ENCODE results near the gene NUBP2. TPM values are rescaled to one million over a fixed set of nuclear protein-coding genes. Genes with fewer than 3 reads are reported as not detected.

NUBP2 gene
- polyA plus RNA-seq, 2 of the 4 experiments (the other 2 are of a cell fraction), result 24.7 to 65.3 TPM

DNA sequence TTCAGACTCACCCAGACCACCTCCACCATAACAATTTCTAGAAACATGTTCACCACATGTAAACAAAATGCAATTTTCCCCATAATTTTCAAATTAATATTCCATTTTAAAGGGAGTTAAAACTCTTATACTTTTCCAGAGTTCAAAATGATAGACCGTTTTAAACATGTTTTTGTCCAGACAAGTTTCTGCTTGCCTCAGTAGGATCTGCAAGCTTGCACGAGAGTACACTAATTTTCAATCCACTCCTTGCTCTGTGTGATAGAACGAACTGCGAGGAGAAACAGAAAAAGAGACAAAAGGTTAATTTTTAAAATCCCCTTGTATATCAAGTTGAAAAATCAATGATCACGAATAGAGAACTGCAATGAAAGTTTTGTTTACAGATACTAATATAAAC, 51.3 kb downstream of the NUBP2 start:
- no peak for DNase-seq (ENCODE audit: low read depth in 1 of 2, low spot score in 1 of 2)
- H3K4me3 ChIP-seq, result no peak overlapping the region
- no peaks in the 10 kb centered on the region for H3K9me3 ChIP-seq
- ChIA-PET CTCF (interaction anchor here (1.6 kb wide), 1 partner anchor 10 kb away, joined by 4 read pairs; no protein-coding TSS in a partner anchor), POLR2A (no interaction called here)
- no peak for FAIRE-seq
- ATAC-seq, result no peak
- no peak overlapping the region for H3K27ac ChIP-seq
- H3K4me1 ChIP-seq, result peaks cover 12% of the 10 kb centered on the region
- H3K4me2 ChIP-seq, result no peak overlapping the region
- TF ChIP-seq ELK1 (IDR thresholded peaks at IDR 0.05; ENCODE audit: low read depth, low read length) (no peak), ZC3H11A (IDR thresholded peaks at IDR 0.05) (no peak), BHLHE40 (IDR thresholded peaks at IDR 0.05; ENCODE audit: low read depth, low read length) (no peak), HES2 (IDR thresholded peaks at IDR 0.05) (no peak)
- TF ChIP-seq, protein P1, sequence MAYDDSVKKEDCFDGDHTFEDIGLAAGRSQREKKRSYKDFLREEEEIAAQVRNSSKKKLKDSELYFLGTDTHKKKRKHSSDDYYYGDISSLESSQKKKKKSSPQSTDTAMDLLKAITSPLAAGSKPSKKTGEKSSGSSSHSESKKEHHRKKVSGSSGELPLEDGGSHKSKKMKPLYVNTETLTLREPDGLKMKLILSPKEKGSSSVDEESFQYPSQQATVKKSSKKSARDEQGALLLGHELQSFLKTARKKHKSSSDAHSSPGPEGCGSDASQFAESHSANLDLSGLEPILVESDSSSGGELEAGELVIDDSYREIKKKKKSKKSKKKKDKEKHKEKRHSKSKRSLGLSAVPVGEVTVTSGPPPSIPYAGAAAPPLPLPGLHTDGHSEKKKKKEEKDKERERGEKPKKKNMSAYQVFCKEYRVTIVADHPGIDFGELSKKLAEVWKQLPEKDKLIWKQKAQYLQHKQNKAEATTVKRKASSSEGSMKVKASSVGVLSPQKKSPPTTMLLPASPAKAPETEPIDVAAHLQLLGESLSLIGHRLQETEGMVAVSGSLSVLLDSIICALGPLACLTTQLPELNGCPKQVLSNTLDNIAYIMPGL (CRISPR knock-in tag; IDR thresholded peaks at IDR 0.05; ENCODE audit: borderline replicate concordance), result no peak
- 82% methylated on average over 5 of the region's 5 CpGs for WGBS (ENCODE audit: missing lambda C conversion rate)

Small RNAs within 50 kb of the gene (small RNA-seq; reads per million reads assigned to genes)
- gene MIR3177, result 0 to 5.4 (median 1.3) reads per million in 6 experiments

Other genes with a start within 250 kb of the NUBP2 start
- not detected in 2 replicates for gene TMEM204, start 249.3 kb upstream of the NUBP2 start, polyA plus RNA-seq (2011; rRNA removed)
- not detected in 3 replicates for gene TMEM204, start 249.3 kb upstream of the NUBP2 start, polyA plus RNA-seq (2017; fragmentation: RNase III; extraction: RNeasy Plus Mini Kit Qiagen cat#74134 plus additional on column Dnase treatment)
- 6.8 and 6.9 TPM in 2 replicates for gene IFT140, start 170.9 kb upstream of the NUBP2 start, polyA plus RNA-seq (2011; rRNA removed)
- 11.1 to 14.4 TPM (median 13.7 TPM) in 3 replicates for gene IFT140, start 170.9 kb upstream of the NUBP2 start, polyA plus RNA-seq (2017; fragmentation: RNase III; extraction: RNeasy Plus Mini Kit Qiagen cat#74134 plus additional on column Dnase treatment)
- 6.5 and 8.6 TPM in 2 replicates for gene CRAMP1, start 170.6 kb upstream of the NUBP2 start, polyA plus RNA-seq (2011; rRNA removed)
- 8.6 to 9.1 TPM (median 9.1 TPM) in 3 replicates for gene CRAMP1, start 170.6 kb upstream of the NUBP2 start, polyA plus RNA-seq (2017; fragmentation: RNase III; extraction: RNeasy Plus Mini Kit Qiagen cat#74134 plus additional on column Dnase treatment)
- gene JPT2, start 104.7 kb upstream of the NUBP2 start, polyA plus RNA-seq (2011; rRNA removed), result 91.6 and 97.6 TPM in 2 replicates
- 139 to 156 TPM (median 150 TPM) in 3 replicates for gene JPT2, start 104.7 kb upstream of the NUBP2 start, polyA plus RNA-seq (2017; fragmentation: RNase III; extraction: RNeasy Plus Mini Kit Qiagen cat#74134 plus additional on column Dnase treatment)
- gene MAPK8IP3, start 76.8 kb upstream of the NUBP2 start, polyA plus RNA-seq (2011; rRNA removed), result 12.0 and 13.4 TPM in 2 replicates
- gene MAPK8IP3, start 76.8 kb upstream of the NUBP2 start, polyA plus RNA-seq (2017; fragmentation: RNase III; extraction: RNeasy Plus Mini Kit Qiagen cat#74134 plus additional on column Dnase treatment), result 48.2 to 55.1 TPM (median 53.3 TPM) in 3 replicates
- 15.2 and 15.7 TPM in 2 replicates for gene NME3, start 11.4 kb upstream of the NUBP2 start, polyA plus RNA-seq (2011; rRNA removed)
- gene NME3, start 11.4 kb upstream of the NUBP2 start, polyA plus RNA-seq (2017; fragmentation: RNase III; extraction: RNeasy Plus Mini Kit Qiagen cat#74134 plus additional on column Dnase treatment), result 46.4 to 59.2 TPM (median 49.9 TPM) in 3 replicates
- gene EME2, start 10.2 kb upstream of the NUBP2 start, polyA plus RNA-seq (2011; rRNA removed), result 2.9 and 3.7 TPM in 2 replicates
- 13.0 to 17.3 TPM (median 16.5 TPM) in 3 replicates for gene EME2, start 10.2 kb upstream of the NUBP2 start, polyA plus RNA-seq (2017; fragmentation: RNase III; extraction: RNeasy Plus Mini Kit Qiagen cat#74134 plus additional on column Dnase treatment)
- gene MRPS34, start 9.8 kb upstream of the NUBP2 start, polyA plus RNA-seq (2011; rRNA removed), result 105 and 118 TPM in 2 replicates
- gene MRPS34, start 9.8 kb upstream of the NUBP2 start, polyA plus RNA-seq (2017; fragmentation: RNase III; extraction: RNeasy Plus Mini Kit Qiagen cat#74134 plus additional on column Dnase treatment), result 210 to 220 TPM (median 214 TPM) in 3 replicates
- 9.2 and 10.6 TPM in 2 replicates for gene SPSB3, start 389 bp upstream of the NUBP2 start, polyA plus RNA-seq (2011; rRNA removed)
- 10.6 to 17.3 TPM (median 14.6 TPM) in 3 replicates for gene SPSB3, start 389 bp upstream of the NUBP2 start, polyA plus RNA-seq (2017; fragmentation: RNase III; extraction: RNeasy Plus Mini Kit Qiagen cat#74134 plus additional on column Dnase treatment)
- gene IGFALS, start 10.7 kb downstream of the NUBP2 start, polyA plus RNA-seq (2011; rRNA removed), result 0.08 TPM in 1 of 2 replicates, not detected in the other
- 0.05 to 0.08 TPM in 2 of 3 replicates, not detected in the other for gene IGFALS, start 10.7 kb downstream of the NUBP2 start, polyA plus RNA-seq (2017; fragmentation: RNase III; extraction: RNeasy Plus Mini Kit Qiagen cat#74134 plus additional on column Dnase treatment)
- 27.2 and 34.9 TPM in 2 replicates for gene HAGH, start 43.9 kb downstream of the NUBP2 start, polyA plus RNA-seq (2011; rRNA removed)
- 58.7 to 66.4 TPM (median 59.8 TPM) in 3 replicates for gene HAGH, start 43.9 kb downstream of the NUBP2 start, polyA plus RNA-seq (2017; fragmentation: RNase III; extraction: RNeasy Plus Mini Kit Qiagen cat#74134 plus additional on column Dnase treatment)
- gene FAHD1, start 44.2 kb downstream of the NUBP2 start, polyA plus RNA-seq (2011; rRNA removed), result 30.2 and 30.6 TPM in 2 replicates
- gene FAHD1, start 44.2 kb downstream of the NUBP2 start, polyA plus RNA-seq (2017; fragmentation: RNase III; extraction: RNeasy Plus Mini Kit Qiagen cat#74134 plus additional on column Dnase treatment), result 63.2 to 68.4 TPM (median 64.5 TPM) in 3 replicates
- 7.5 and 9.1 TPM in 2 replicates for gene MEIOB, start 89.2 kb downstream of the NUBP2 start, polyA plus RNA-seq (2011; rRNA removed)
- gene MEIOB, start 89.2 kb downstream of the NUBP2 start, polyA plus RNA-seq (2017; fragmentation: RNase III; extraction: RNeasy Plus Mini Kit Qiagen cat#74134 plus additional on column Dnase treatment), result 2.9 to 3.5 TPM (median 2.9 TPM) in 3 replicates
- 1.1 and 1.5 TPM in 2 replicates for gene HS3ST6, start 135.5 kb downstream of the NUBP2 start, polyA plus RNA-seq (2011; rRNA removed)
- gene HS3ST6, start 135.5 kb downstream of the NUBP2 start, polyA plus RNA-seq (2017; fragmentation: RNase III; extraction: RNeasy Plus Mini Kit Qiagen cat#74134 plus additional on column Dnase treatment), result 1.4 to 2.6 TPM (median 2.0 TPM) in 3 replicates
- gene MSRB1, start 160.2 kb downstream of the NUBP2 start, polyA plus RNA-seq (2011; rRNA removed), result 27.7 and 34.4 TPM in 2 replicates
- gene MSRB1, start 160.2 kb downstream of the NUBP2 start, polyA plus RNA-seq (2017; fragmentation: RNase III; extraction: RNeasy Plus Mini Kit Qiagen cat#74134 plus additional on column Dnase treatment), result 27.7 to 38.4 TPM (median 37.5 TPM) in 3 replicates
- gene RPL3L, start 171.7 kb downstream of the NUBP2 start, polyA plus RNA-seq (2011; rRNA removed), result not detected in 2 replicates
- 0.20 TPM in 1 of 3 replicates, not detected in the others for gene RPL3L, start 171.7 kb downstream of the NUBP2 start, polyA plus RNA-seq (2017; fragmentation: RNase III; extraction: RNeasy Plus Mini Kit Qiagen cat#74134 plus additional on column Dnase treatment)
- gene NDUFB10, start 176.6 kb downstream of the NUBP2 start, polyA plus RNA-seq (2011; rRNA removed), result 151 and 198 TPM in 2 replicates
- gene NDUFB10, start 176.6 kb downstream of the NUBP2 start, polyA plus RNA-seq (2017; fragmentation: RNase III; extraction: RNeasy Plus Mini Kit Qiagen cat#74134 plus additional on column Dnase treatment), result 367 to 410 TPM (median 389 TPM) in 3 replicates
- gene RPS2, start 181.9 kb downstream of the NUBP2 start, polyA plus RNA-seq (2011; rRNA removed), result 2,621 and 3,507 TPM in 2 replicates
- 3,378 to 3,689 TPM (median 3,626 TPM) in 3 replicates for gene RPS2, start 181.9 kb downstream of the NUBP2 start, polyA plus RNA-seq (2017; fragmentation: RNase III; extraction: RNeasy Plus Mini Kit Qiagen cat#74134 plus additional on column Dnase treatment)
- not detected in 2 replicates for gene RNF151, start 183.9 kb downstream of the NUBP2 start, polyA plus RNA-seq (2011; rRNA removed)
- not detected in 3 replicates for gene RNF151, start 183.9 kb downstream of the NUBP2 start, polyA plus RNA-seq (2017; fragmentation: RNase III; extraction: RNeasy Plus Mini Kit Qiagen cat#74134 plus additional on column Dnase treatment)
- gene TBL3, start 189.1 kb downstream of the NUBP2 start, polyA plus RNA-seq (2011; rRNA removed), result 21.9 and 25.9 TPM in 2 replicates
- 41.9 to 45.0 TPM (median 42.8 TPM) in 3 replicates for gene TBL3, start 189.1 kb downstream of the NUBP2 start, polyA plus RNA-seq (2017; fragmentation: RNase III; extraction: RNeasy Plus Mini Kit Qiagen cat#74134 plus additional on column Dnase treatment)
- gene NOXO1, start 198.5 kb downstream of the NUBP2 start, polyA plus RNA-seq (2011; rRNA removed), result not detected in 2 replicates
- 0.25 to 0.32 TPM (median 0.26 TPM) in 3 replicates for gene NOXO1, start 198.5 kb downstream of the NUBP2 start, polyA plus RNA-seq (2017; fragmentation: RNase III; extraction: RNeasy Plus Mini Kit Qiagen cat#74134 plus additional on column Dnase treatment)
- gene GFER, start 201.2 kb downstream of the NUBP2 start, polyA plus RNA-seq (2011; rRNA removed), result 11.9 and 12.9 TPM in 2 replicates
- gene GFER, start 201.2 kb downstream of the NUBP2 start, polyA plus RNA-seq (2017; fragmentation: RNase III; extraction: RNeasy Plus Mini Kit Qiagen cat#74134 plus additional on column Dnase treatment), result 33.9 to 34.9 TPM (median 34.8 TPM) in 3 replicates
- 4.9 and 5.7 TPM in 2 replicates for gene SYNGR3, start 207.0 kb downstream of the NUBP2 start, polyA plus RNA-seq (2011; rRNA removed)
- 4.1 to 5.0 TPM (median 4.4 TPM) in 3 replicates for gene SYNGR3, start 207.0 kb downstream of the NUBP2 start, polyA plus RNA-seq (2017; fragmentation: RNase III; extraction: RNeasy Plus Mini Kit Qiagen cat#74134 plus additional on column Dnase treatment)
- gene ZNF598, start 226.9 kb downstream of the NUBP2 start, polyA plus RNA-seq (2011; rRNA removed), result 15.3 and 17.7 TPM in 2 replicates
- gene ZNF598, start 226.9 kb downstream of the NUBP2 start, polyA plus RNA-seq (2017; fragmentation: RNase III; extraction: RNeasy Plus Mini Kit Qiagen cat#74134 plus additional on column Dnase treatment), result 32.7 to 35.0 TPM (median 33.8 TPM) in 3 replicates
- 0.13 and 0.26 TPM in 2 replicates for gene NPW, start 236.8 kb downstream of the NUBP2 start, polyA plus RNA-seq (2011; rRNA removed)
- 1.0 to 1.6 TPM (median 1.2 TPM) in 3 replicates for gene NPW, start 236.8 kb downstream of the NUBP2 start, polyA plus RNA-seq (2017; fragmentation: RNase III; extraction: RNeasy Plus Mini Kit Qiagen cat#74134 plus additional on column Dnase treatment)
- gene NHERF2, start 243.9 kb downstream of the NUBP2 start, polyA plus RNA-seq (2011; rRNA removed), result 33.1 and 35.0 TPM in 2 replicates
- 27.3 to 32.3 TPM (median 31.0 TPM) in 3 replicates for gene NHERF2, start 243.9 kb downstream of the NUBP2 start, polyA plus RNA-seq (2017; fragmentation: RNase III; extraction: RNeasy Plus Mini Kit Qiagen cat#74134 plus additional on column Dnase treatment)

All from A549 (cell line).